Fibroblast of upper back skin (primary cell): Measurements from ENCODE around the gene CCDC60.
"Not testable (repeated sequence)": the region's sequence is repeated elsewhere in the genome, so short reads cannot be mapped to it uniquely, and the experiment has no call there.

Experiments
- DNase-seq: peaks from one replicate; pipeline ENCODE4 v3.0.0-alpha.2; 2013

The CCDC60 gene

DNA sequence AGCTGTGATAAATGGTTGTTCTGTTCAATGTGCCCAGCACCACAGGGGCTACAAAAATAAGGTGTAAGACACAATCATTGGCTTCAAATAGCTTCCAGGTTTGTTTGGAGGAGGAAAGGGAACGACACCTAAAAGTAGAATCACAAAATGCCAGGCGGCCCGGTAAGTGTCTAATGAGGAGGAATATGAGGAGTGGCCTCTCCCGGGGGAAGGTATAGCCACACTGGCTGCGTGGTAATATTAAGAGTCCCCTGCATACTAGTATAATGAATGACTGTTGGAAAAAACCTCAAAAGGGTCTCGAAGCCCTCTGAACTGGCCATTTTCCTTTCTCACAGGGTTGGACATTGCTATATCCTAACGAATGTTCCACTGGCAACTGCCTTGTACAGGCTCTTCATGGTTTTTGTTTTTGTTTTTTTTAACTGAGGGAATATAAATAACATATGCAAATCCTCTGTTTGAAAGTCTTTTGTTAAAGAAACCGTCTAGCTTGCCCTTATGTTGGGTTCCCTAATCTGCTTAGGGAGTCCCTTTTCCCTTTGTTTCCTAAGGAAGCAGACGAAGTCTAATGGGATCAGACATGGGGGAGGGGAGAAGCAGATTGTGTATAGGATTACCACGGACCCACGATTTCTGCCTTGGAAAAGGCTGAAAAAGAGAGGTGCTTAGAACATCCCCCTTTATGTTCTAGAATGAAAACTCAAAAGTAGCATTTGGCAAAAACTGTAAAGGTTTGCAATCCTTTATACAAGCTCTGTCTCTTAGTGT is 4.2 kb downstream of the CCDC60 start:
- DNase-seq = no peak

DNA sequence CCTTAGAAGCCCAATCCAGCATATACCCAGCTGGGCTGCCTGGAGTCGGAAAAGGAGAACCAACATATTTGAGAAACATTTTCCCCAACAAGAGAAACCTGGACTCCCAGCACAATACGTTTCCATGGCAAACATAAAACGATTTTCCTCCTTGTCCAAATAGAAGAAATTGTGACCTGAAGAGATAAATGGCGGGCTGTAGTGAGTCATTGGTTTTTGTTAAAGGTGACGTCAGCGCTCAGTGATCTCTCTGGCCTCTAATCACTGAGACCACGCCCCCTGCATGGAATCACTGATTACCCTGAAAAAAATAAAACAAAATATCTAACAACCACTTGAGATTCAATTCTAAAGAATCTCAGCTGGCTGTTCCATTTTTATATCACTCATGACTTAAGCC is 6.0 kb downstream of the CCDC60 start:
- DNase-seq = no peak

- DNase-seq = no peak
Observed at GRCh38 chr12:119341020-119341419, 6.5 kb downstream of the CCDC60 start.

GRCh38 chr12:119341988-119342387 is 7.5 kb downstream of the CCDC60 start:
- no peak for DNase-seq

GRCh38 chr12:119343130-119343529 is 8.6 kb downstream of the CCDC60 start:
- no peak for DNase-seq

DNA sequence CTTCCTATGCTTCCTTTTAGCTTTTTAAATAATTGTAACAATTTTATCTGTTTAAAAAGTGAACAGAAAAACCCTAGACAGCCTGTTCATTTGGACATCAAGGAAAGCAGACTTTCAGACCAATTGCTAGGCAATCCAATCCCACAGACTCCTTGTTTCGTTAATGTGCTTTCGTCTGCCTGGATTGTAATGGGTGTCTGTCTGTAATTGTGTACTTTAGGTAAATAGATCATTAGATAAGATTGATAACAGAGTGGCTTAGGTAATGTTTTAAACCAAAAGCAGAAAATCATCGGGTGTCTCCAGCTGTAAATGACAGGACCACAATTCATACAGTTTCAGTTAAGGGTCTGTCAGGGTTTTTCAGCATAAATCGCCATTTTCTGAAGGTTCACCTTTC is 19.6 kb downstream of the CCDC60 start:
- no peak for DNase-seq

DNA sequence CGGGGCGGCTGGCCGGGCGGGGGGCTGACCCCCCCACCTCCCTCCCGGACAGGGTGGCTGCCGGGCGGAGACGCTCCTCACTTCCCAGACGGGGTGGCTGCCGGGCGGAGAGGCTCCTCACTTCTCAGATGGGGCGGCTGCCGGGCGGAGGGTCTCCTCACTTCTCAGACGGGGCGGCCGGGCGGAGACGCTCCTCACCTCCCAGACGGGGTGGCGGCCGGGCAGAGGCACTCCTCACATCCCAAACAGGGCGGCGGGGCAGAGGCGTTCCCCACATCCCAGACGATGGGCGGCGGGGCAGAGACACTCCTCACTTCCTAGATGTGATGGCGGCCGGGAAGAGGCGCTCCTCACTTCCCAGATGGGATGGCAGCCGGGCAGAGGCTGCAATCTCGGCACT is 25.8 kb downstream of the CCDC60 start:
- DNase-seq = not testable (repeated sequence)

DNA sequence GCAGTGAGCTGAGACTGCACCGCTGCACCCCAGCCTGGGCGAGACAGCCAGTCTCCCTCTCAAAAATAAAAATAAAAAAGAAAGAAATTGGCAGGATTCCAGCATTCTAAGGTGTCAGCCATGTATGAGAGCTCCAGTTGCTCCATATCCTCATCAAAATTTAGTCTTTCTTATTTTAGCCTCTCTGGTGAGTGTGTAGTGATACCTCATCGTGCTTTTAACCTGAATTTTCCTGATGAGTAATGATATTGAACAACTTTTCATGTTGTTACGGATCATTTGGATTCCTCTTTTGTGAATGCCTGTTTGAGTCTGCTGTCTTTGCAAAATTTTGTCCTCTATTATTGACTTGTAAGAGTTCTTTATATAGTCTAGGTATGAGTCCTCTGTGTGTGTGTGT is 28.5 kb downstream of the CCDC60 start:
- DNase-seq = no peak

- no peak for DNase-seq
Observed at GRCh38 chr12:119363490-119363889, 29.0 kb downstream of the CCDC60 start.

DNA sequence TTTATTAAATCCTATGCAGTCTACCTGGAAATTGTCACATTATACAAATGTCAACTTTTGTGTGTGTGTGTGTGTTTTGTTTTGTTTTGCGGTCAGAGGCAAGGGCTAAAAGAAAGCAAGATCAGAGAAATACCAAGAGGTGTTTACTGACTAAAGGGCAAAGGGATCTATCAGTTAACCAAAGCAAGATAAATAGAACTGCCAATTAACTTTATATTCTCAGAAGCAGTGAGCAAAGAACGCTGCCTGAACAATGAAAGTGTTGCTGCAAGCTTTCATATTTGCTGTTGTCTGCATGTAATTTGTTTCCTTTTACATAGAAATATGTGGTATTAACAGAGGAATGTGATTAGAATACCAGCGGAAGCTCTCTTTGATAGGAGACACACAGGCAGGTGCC is 30.9 kb downstream of the CCDC60 start:
- no peak for DNase-seq

DNA sequence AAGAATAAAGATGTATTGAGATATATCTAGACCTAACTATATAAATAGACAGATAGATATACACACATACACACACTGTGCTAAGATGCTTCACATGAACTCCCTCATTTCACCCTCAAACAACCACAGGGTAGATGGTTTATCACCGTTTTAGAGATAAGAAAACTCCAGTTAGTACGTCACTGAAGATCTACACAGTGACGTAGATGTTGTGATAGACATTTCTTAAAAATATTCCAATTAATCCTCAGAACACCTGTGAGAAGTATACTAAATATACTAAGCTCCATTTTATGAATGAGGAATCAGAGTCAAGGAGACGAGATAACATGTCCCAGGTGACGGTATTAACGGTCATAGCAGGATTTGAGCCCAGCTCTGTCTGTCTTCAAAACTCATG is 31.5 kb downstream of the CCDC60 start:
- DNase-seq = no peak

DNA sequence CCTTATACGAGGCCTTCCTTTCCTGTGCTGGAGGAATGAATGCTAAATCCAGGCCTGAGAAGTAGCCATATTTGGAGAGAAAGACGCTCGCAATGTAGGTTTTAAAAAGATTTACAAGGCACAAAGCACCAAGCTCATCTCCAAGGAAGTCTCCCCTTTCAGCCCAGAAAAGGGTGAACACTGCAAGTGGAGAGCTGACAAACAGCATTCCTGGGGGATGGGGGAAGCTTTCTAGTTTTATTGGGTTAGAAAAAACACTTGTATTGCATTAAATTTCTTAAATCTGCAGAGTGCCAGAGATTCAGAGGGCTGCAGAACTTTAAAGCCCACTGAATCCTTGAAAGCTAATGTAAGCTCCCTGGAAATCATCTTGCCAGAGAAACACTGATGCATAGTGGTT is 34.6 kb downstream of the CCDC60 start:
- no peak for DNase-seq

DNA sequence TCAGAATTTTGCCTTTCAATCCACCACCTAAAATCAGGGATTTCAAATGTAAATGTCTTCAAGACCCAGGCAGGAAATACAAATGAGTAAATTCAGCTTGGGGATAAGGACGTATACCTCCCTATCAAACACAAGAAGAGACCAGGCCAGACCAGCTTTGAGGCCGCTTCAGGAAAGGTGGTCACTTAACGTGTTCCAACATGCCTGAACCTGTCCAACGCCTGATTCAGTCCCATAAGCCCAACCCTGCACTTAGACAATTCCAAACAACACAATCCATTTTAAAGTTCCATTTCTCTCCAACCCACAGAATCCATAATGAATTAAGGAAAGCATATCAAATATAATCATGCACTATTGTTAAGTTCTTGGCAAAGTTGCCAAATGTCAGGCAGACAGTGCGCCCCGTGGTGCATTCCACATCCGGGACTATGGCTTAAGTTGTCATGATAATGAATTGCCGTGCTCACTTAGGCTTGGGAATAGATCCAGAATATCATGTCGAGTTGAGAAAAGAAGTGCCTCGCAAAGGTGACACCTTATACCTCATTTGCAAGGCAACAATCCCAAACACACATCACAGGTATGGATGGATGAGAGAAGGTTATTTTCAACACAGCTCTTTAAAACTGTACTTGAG is 35.5 kb downstream of the CCDC60 start:
- no peak for DNase-seq

DNA sequence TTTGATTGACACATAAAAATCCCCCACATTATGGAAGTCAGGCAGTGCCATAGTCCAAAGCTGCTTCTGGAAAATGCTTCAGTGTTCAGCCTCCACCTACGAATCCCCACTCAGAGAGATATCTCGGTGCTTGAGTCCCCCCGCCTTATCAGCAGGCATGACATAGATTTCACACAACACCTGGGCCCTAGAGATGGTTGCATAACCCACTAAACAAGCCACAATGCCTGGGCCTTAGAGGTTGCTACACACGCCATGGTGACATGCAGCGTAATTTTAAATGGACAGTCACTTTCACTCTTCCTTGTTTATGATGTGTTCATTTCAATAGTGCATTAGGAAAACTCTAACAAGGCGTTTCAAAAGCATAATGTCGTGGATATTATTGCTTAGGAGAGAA is 38.0 kb downstream of the CCDC60 start:
- no peak for DNase-seq

GRCh38 chr12:119373001-119373400 is 38.5 kb downstream of the CCDC60 start:
- DNase-seq = no peak

- no peak for DNase-seq
Observed at GRCh38 chr12:119373666-119374065, 39.1 kb downstream of the CCDC60 start.

DNA sequence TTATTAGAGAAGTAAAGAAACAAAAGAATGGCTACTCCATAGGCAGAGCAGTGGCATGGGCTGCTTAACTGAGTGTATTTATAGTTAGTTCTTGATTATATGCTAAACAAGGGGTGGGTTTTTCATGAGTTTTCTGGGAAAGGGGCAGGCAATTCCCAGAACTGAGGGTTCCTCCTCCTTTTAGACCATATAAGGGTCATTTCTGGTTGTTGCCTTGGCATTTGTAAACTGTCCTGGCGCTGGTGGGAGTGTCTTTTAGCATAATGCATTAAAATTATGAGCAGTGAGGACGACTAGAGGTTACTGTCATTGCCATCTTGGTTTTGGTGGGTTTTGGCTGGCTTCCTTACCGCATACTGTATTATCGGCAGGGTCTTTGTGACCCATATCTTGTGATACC is 40.1 kb downstream of the CCDC60 start:
- DNase-seq = no peak

- DNase-seq = no peak
Observed at GRCh38 chr12:119375075-119375882, 40.8 kb downstream of the CCDC60 start.

DNA sequence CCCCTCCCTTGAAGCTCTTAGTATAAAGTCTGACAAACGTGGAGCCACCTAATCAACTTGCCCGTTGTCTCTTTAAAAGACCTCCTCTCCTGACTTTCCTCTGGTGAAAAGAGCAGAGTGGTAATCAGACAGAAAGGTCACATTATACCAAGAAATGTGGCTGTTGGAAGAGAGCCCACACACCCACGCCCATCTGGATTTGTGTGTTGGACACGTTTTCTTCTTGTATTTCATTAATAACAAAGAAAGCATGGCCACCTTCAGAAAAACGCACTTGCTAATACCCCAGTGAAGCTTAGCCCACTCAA is 41.3 kb downstream of the CCDC60 start:
- DNase-seq = no peak

- DNase-seq = no peak
Observed at GRCh38 chr12:119378903-119379302, 44.4 kb downstream of the CCDC60 start.

DNA sequence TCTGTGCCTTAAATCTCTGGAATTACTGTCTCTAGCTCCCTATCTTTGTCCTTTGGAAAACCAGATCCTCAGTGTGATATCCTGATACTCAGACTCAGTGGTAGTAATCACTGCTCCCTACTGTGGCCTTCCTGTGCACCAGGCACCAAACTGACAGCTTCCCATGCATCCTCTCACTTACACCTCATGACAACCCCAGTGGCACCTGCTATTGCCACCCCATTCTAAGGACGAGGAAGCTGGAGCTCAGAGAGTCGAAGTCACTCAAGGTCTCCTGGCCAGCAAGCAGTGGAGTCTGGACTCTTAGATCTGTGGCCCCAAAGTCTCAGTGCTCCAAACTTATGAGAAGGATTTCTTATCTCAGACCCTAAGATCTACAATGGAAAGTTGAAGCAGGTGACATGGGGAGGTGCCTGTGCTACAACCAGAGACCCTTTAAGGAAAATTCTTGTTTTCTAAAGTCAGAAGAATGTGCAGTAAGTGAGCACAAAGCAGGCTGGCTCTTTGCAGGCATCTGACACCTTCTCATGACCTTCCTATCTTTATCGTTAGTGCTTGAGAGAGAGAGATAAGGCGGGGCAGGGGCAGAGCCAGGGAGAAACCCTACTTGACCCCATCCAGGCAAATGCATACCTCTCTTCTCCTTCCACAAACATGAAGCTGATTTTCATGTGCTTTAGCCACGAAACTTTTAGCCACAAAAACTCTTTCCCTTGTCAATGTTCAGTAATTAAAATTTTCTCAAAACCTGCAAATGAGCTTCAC is 47.1 kb downstream of the CCDC60 start:
- no peak for DNase-seq

GRCh38 chr12:119383206-119383605 is 48.7 kb downstream of the CCDC60 start:
- no peak for DNase-seq

GRCh38 chr12:119384340-119384739 is 49.8 kb downstream of the CCDC60 start:
- DNase-seq = no peak
